Activated T-cell treated with anti-CD3 and anti-CD28 coated beads for 48 hours (primary cell): ENCODE results near the gene SPRING1.
A peak's percentile ranks its signal among the peaks of the same experiment; 100 is the strongest.
"Not testable (repeated sequence)": the region's sequence is repeated elsewhere in the genome, so short reads cannot be mapped to it uniquely, and the experiment has no call there.

Experiments used
- DNase-seq: peaks from one replicate; pipeline ENCODE4 v3.0.0-alpha.2; 2020; ENCODE audit warnings: low read depth

The SPRING1 gene, protein sequence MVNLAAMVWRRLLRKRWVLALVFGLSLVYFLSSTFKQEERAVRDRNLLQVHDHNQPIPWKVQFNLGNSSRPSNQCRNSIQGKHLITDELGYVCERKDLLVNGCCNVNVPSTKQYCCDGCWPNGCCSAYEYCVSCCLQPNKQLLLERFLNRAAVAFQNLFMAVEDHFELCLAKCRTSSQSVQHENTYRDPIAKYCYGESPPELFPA

DNA sequence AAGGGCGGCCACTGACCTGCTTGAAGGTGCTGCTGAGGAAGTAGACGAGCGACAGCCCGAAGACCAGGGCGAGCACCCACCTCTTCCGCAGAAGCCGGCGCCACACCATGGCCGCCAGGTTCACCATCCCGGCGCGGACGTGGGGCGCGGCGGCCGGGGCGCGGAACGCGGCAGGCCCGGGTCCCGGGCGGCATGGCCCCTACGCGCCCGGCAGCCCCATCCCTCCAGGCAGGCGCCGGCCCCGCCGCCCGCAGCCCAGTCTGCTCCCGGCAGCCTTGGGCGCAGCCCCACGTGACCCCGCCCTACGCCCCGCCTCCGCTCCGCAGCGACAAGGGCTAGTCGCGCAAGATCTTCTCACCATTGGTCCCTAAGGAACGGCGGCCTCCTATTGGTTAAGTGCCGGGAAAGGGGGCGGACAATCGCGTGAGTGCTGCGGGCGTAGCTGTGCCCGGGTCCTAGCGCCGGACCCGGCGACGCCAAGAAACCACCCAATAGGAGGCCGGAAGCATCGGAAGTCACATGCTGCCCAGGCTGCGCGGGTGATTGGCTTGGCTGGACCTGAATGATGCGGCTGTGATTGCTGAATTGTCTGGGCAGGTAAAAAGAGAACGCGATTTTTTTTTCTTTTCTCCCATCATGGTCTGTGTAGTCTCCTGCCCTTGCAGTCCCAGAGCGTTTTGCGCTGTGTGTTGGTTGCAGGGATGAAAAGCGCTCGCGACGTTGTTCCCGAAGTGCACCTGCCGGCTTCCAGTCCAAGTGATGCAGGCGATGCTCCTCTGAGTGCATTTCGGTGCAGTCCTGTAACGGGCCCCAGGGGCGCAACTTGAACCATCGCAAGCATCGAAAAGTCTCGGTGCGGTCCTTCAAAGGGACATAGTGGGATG lies at the start of gene SPRING1, which contains the start of gene RNFT2:
Gene SPRING1 (minus strand): TSS at position 296 of the 884 bp plus-strand sequence. CDS start 169 bp downstream, at position 127.
Gene RNFT2 (plus strand): TSS at position 542 of the 884 bp plus-strand sequence. CDS start 2,183 bp downstream, outside the sequence.
- peak; percentile 97 for DNase-seq

DNA sequence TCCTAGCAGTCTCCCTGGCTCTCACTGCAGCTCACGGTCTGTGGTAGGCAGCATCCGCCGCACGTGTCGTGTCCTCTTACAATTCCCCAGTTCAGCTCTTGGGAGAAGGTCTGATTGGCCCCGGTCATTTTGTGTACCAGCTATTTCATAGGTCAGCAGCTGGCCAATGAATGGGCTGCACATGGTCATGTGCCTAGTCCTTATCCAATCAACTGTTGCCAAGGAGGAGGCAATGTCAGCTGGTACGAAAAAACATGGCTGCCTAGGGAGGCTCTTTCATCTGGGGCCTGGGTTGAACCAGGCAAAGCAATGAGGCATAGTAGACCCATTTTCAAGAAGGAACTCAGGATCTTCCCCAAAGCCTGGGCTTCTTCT lies 46.4 kb upstream of the SPRING1 start:
- DNase-seq: no peak

DNA sequence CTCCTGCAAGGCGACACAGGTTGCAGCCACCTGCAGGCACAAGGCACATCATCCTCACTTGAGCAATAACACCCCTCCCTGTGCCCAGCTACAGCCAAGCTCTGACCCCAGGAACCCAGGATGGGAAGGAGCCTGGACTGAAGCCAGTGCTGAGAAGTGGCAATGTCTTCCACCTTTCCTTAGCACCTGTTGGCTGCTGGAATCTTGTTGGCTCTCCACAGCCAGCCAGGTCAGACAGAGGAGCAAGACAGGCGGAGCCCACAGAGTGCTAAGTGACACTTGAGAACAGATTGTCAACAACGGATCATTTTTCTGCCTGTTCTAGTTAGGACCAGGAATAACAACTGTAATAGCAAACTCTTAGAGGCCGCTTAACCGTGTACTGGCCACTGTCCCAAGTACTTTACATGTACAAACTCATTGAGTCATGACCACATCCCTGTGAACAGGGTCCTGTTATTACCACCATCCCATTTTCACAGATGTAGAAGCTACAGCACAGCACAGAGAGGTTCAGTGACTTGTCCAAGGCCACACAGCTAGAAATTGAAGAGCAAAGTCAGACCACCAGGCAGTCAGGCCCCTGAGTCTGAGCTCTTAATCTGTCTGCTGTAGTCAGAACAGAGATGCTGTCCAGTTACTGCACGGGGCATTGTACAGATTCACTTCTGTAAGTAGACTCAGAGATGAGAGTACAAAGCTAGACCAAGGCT lies 45.8 kb upstream of the SPRING1 start:
- DNase-seq: no peak

GRCh38 chr12:116780942-116781341 lies 43.1 kb upstream of the SPRING1 start:
- no peak for DNase-seq

DNA sequence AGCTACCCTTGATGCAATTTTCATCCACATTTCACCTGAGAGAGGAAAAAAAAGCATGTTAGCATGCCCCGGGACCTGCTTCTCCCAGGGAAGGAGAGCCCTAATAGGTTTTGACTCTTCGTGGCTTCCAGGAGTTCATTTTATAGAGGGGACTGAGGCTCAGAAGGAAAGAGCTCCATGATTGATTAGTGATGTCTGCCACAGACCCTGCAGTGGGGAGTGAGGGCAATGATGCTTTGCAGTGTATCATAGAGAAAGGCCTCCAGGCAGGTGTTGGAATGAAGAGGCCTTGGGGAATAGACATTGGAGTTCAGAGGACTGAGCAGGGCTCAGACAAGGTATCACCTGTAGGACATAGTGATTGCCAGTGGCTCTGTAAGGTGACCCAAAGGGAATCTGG lies 41.7 kb upstream of the SPRING1 start:
- DNase-seq: no peak

- DNase-seq: no peak
Observed at GRCh38 chr12:116777245-116777644, 39.4 kb upstream of the SPRING1 start.

- DNase-seq: no peak
Observed at GRCh38 chr12:116774020-116774419, 36.2 kb upstream of the SPRING1 start.

GRCh38 chr12:116773276-116773731 lies 35.4 kb upstream of the SPRING1 start:
- DNase-seq: no peak

DNA sequence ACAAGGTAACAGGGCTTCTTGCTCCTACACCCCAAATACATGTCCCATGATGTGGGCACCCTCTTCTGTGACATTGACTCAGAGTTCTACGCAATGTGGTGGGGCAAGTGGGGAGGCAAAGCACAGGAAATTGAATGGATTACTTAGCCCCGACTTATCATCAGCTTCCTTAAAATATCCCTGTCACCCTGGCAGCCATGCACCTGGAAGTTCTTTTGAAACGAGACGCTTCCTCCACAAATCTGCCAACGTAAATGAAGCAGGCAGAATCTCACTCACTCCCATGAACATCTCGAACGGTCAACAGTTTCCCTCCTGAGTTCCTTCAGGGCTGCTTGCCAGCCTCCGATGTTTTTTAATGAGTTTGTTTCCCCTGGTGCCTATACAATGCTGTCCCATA lies 33.8 kb upstream of the SPRING1 start:
- DNase-seq: no peak

DNA sequence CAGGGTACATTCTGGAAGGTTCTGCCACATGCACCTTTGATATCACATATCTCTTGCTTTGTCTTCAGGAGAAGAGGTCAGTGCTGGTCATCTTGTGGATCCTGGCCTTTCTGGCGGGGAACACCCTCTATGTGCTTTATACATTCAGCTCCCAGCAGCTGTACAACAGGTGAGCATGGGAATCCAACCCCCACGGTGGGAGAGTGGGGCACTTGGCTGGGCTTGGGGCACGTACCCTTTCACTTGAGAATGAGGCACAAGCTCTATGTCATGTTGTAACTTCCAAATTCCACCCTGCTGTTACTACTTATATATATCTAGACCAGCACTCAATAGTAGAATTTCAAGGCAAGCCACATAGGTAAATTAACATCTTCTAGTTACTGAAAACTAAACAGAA lies 28.9 kb upstream of the SPRING1 start:
- no peak for DNase-seq

GRCh38 chr12:116766285-116766684 lies 28.4 kb upstream of the SPRING1 start:
- no peak for DNase-seq

- no peak for DNase-seq
Observed at GRCh38 chr12:116765271-116765670, 27.4 kb upstream of the SPRING1 start.

- no peak for DNase-seq
Observed at GRCh38 chr12:116761499-116761898, 23.6 kb upstream of the SPRING1 start.

- DNase-seq: no peak
Observed at GRCh38 chr12:116760622-116761020, 22.8 kb upstream of the SPRING1 start.

DNA sequence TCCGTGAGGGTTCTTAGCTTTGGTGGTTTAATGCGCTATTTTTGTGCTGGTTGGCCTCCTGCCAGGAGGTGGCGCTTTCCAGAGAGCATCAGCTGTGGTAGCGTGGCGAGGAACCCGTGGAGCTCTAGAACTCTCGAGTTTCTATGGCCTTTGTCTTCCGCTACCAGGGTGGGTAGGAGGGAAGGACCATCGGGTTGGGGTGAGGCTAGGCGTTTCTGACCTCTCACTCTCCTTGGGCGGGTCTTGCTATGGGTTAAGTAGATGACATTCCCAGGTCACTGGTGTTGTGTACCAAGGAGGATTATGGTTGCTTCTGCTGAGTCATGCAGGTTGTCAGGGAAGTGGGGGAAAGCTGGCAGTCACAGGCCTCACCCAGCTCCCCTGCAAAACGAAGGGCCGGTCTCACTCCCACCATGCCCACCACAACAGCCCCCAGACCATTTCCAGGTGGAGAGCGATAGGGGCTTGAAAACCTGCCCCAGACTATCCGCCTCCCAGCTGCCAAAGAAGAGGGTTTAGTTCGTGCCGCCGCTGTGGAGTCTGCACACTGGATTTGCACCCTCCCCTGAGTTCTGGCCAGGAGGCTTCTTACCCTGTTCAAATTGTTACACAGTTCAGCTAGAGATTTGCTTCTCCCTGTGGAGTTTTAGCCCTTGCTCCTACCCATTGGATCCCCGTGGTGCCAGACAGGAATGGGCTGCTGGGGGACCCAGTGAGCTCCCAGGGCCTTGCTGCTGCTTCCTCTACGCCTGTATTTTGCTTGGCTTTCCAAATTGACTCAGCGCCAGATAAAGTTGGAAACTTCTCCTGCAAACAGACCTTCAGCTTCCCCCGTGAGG lies 22.1 kb upstream of the SPRING1 start:
- DNase-seq: peak; percentile 21

DNA sequence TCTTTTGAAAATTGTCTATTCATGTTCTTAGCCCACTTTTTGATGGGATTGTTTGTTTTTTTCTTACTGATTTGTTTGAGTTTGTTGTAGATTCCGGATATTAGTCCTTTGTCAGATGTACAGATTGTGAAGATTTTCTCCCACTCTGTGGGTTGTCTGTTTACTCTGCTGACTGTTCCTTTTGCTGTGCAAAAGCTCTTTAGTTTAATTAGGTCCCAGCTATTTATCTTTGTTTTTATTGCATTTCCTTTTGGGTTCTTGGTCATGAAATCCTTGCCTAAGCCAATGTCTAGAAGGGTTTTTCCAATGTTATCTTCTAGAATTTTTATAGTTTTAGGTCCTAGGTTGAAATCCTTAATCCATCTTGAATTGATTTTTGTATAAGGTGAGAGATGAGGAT lies 16.9 kb upstream of the SPRING1 start:
- DNase-seq: not testable (repeated sequence)

DNA sequence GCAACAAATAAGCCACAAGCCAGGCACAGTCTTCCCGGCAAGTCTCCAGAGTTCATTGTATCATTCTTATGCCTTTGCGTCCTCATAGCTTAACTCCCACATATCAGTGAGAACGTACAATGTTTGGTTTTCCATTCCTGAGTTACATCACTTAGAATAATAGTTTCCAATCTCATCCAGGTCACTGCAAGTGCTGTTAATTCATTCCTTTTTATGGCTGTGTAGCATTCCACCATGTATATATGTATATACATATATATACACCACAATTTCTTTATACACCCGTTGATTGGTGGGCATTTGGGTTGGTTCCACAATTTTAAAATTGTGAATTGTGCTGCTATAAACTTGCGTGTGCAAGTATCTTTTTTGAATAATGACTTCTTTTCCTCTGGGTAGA lies 16.2 kb upstream of the SPRING1 start:
- DNase-seq: not testable (repeated sequence)

GRCh38 chr12:116750298-116750697 lies 12.4 kb upstream of the SPRING1 start:
- no peak for DNase-seq

DNA sequence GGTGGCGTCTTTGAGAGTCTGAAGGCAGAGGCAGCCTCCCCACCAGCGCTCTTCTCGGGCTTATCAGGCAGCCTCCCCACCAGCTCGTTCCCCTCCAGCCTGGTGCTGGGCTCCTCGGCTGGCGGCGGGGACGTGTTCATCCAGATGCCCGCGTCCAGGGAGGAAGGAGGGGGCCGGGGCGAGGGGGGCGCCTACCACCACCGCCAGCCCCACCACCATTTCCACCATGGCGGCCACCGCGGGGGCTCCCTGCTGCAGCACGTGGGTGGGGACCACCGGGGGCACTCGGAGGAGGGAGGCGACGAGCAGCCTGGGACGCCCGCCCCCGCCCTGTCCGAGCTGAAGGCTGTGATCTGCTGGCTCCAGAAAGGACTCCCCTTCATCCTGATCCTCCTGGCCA lies 12.0 kb upstream of the SPRING1 start:
- DNase-seq: no peak

DNA sequence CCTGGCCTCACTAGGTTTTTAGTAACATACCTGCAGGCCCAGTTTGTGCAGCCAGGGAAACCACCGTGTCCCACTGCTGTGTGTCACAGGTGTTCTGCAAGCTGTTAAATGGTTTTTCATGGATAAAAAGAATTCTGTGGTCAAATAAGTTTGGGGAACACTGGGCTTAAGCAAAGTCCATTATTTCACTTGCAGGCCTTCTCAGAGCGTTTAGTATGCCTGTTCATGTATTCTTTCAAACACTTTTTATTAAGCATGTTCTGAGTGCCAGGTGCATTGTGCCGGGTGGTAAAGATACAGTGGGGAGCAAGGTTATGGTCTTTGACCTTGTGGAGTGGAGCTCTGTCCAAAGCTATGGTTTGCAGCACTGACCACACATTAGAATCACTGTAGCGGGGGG lies 7.7 kb upstream of the SPRING1 start:
- no peak for DNase-seq

- DNase-seq: no peak
Observed at GRCh38 chr12:116744766-116745165, 6.9 kb upstream of the SPRING1 start.

DNA sequence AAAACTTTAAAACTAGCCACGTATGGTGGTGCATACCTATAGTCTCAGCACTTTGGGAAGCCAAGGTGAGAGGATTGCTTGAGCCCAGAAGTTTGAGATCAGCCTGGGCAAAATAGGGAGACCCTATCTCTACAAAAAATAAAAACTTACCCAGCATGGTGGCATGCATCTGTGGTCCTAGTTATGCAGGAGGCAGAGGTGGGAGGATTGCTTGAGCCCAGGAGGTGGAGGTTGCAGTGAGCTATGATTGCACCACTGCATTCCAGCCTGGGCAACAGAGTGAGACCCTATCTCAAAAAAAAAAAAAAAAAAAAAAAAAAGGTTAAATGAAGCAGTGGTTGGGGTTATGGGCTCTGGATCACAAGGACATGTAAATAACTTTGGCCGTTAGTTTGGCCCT lies 4.9 kb upstream of the SPRING1 start:
- DNase-seq: not testable (repeated sequence)
